B cell (primary cell): Measurements from ENCODE around the gene KLHL22. TPM values are rescaled to one million over a fixed set of nuclear protein-coding genes. Genes with fewer than 3 reads are reported as not detected.
"Not testable (repeated sequence)": the region's sequence is repeated elsewhere in the genome, so short reads cannot be mapped to it uniquely, and the experiment has no call there.

Experiments
- ATAC-seq: fragments of 200-7000 bp; cut with Tn5 transposase; one replicate; pipeline ENCODE4 v1.10.0; 2021; ENCODE audit warnings: low read depth, mild to moderate bottlenecking, moderate number of reproducible peaks, moderate library complexity
- CTCF ChIA-PET: fragments of 350-600 bp; sonication (Branson Sonifier 250); formaldehyde crosslinking; loops from one replicate; lab custom pipeline; 2021; ENCODE audit warnings: antibody characterized with exemption, inconsistent platforms; lab: Charles Lee
- POLR2A ChIA-PET: fragments of 350-600 bp; sonication (Branson Sonifier 250); formaldehyde crosslinking; loops from one replicate; lab custom pipeline; 2021; ENCODE audit warnings: antibody characterized with exemption; lab: Charles Lee
- DNase-seq: peaks from one replicate; pipeline ENCODE4 v3.0.0; 2013
- H2AFZ ChIP-seq: 2 replicates; pipeline ENCODE4 v1.6.1; 2012; ENCODE audit warnings: mild to moderate bottlenecking, low read depth, low read length; ENCODE audit not compliant: insufficient read depth, poor library complexity, severe bottlenecking
- H3K27ac ChIP-seq, 2 donors: 1 replicate in 1 of 2; 2 replicates in 1 of 2; pipeline ENCODE4 v1.5.1; 2012 to 2013; ENCODE audit warnings: low read length in 2 of 2, mild to moderate bottlenecking in 2 of 2, moderate library complexity in 1 of 2
- H3K27me3 ChIP-seq, 4 experiments: fragments of 200-600 bp in 1 of 4; sonication (generic) in 1 of 4; replicated peaks in 1 of 4; 1 replicate in 2 of 4; 2 replicates in 2 of 4; pipeline versions ENCODE4 v1.6.1 to v1.7.0; 2013 to 2016; ENCODE audit warnings: low read length in 3 of 4, mild to moderate bottlenecking in 2 of 4, mixed read lengths in 1 of 4, moderate library complexity in 1 of 4; ENCODE audit not compliant: insufficient read depth in 4 of 4, control insufficient read depth in 3 of 4; ENCODE audit errors: control extremely low read depth in 1 of 4
- H3K36me3 ChIP-seq, 2 experiments: replicated peaks in 1 of 2; 1 replicate in 1 of 2; 2 replicates in 1 of 2; pipeline versions ENCODE4 v1.6.1 to v1.7.1; 2013; ENCODE audit warnings: low read length in 1 of 2; ENCODE audit not compliant: insufficient read depth in 2 of 2, control insufficient read depth in 1 of 2; ENCODE audit errors: control extremely low read depth in 1 of 2, extremely low read depth in 1 of 2
- H3K4me1 ChIP-seq, 2 donors: fragments of 200-600 bp in 1 of 2; sonication (generic) in 1 of 2; 1 replicate in 1 of 2; 2 replicates in 1 of 2; pipeline versions ENCODE4 v1.5.1 to v1.6.1; 2013 to 2017; ENCODE audit warnings: low read length in 2 of 2; ENCODE audit not compliant: control insufficient read depth in 2 of 2, insufficient read depth in 2 of 2
- H3K4me2 ChIP-seq: replicated peaks from 2 replicates; pipeline ENCODE3; 2012; ENCODE audit warnings: mild to moderate bottlenecking, low read depth, low read length; ENCODE audit not compliant: poor library complexity, severe bottlenecking
- H3K4me3 ChIP-seq, 5 experiments: fragments of 200-600 bp in 1 of 5; sonication (generic) in 1 of 5; 1 replicate in 3 of 5; 2 replicates in 2 of 5; pipeline versions ENCODE4 v1.5.1 to v1.7.0; 2011 to 2016; ENCODE audit warnings: low read length in 4 of 5, mild to moderate bottlenecking in 4 of 5, low read depth in 2 of 5, control low read depth in 1 of 5, moderate library complexity in 1 of 5; ENCODE audit not compliant: insufficient read depth in 1 of 5; ENCODE audit errors: control extremely low read depth in 1 of 5, extremely low read depth in 1 of 5
- H3K79me2 ChIP-seq: fragments of 200-600 bp; sonication (generic); one replicate; pipeline ENCODE4 v1.6.0; 2016; ENCODE audit warnings: low read length; ENCODE audit not compliant: control insufficient read depth, insufficient read depth
- H3K9ac ChIP-seq: fragments of 200-600 bp; sonication (generic); 2 replicates; pipeline ENCODE4 v1.6.1; 2017; ENCODE audit warnings: mild to moderate bottlenecking, low read length, moderate library complexity
- H3K9me3 ChIP-seq, 3 donors: one replicate each; pipeline versions ENCODE4 v1.6.1 to v1.7.1; 2013; ENCODE audit warnings: low read length in 2 of 3; ENCODE audit not compliant: control insufficient read depth in 2 of 3, insufficient read depth in 1 of 3; ENCODE audit errors: control extremely low read depth in 1 of 3
- H4K20me1 ChIP-seq: 2 replicates; pipeline ENCODE4 v1.6.0; 2012; ENCODE audit warnings: mild to moderate bottlenecking, low read length; ENCODE audit not compliant: insufficient read depth, control insufficient read depth, poor library complexity, severe bottlenecking
- H3K27ac Mint-ChIP-seq: one replicate; pipeline ENCODE4 v1.8.0; 2021; ENCODE audit warnings: mixed read lengths
- H3K27me3 Mint-ChIP-seq: one replicate; pipeline ENCODE4 v1.8.0; 2021; ENCODE audit warnings: mixed read lengths
- H3K4me1 Mint-ChIP-seq: one replicate; pipeline ENCODE4 v1.8.0; 2021; ENCODE audit warnings: mixed read lengths
- H3K4me3 Mint-ChIP-seq: one replicate; pipeline ENCODE4 v1.8.0; 2021; ENCODE audit warnings: mixed read lengths
- H3K9me3 Mint-ChIP-seq: one replicate; pipeline ENCODE4 v1.8.0; 2022; ENCODE audit warnings: mixed read lengths; ENCODE audit not compliant: insufficient read depth
- EZH2 ChIP-seq: IDR thresholded peaks from 2 replicates; pipeline ENCODE4 v1.6.1; 2012; ENCODE audit warnings: borderline replicate concordance, low read depth, mild to moderate bottlenecking, moderate library complexity, low read length; ENCODE audit not compliant: insufficient read depth, poor library complexity, severe bottlenecking
- WGBS: methylation state at CpG from one replicate; pipeline ENCODE4 v1.1.5; 2013; ENCODE audit warnings: missing lambda C conversion rate; ENCODE audit not compliant: insufficient coverage; 5-methylcytosine and 5-hydroxymethylcytosine counted together
- intact Hi-C: fragments of 100-400 bp; cut with micrococcal nuclease; formaldehyde crosslinking; loops from one replicate; pipeline ENCODE4 v1.10.0; 2022
- polyA plus RNA-seq: library from polyadenylated mRNA; depleted of rRNA; stranded (reverse); fragments of >200 nt; gene quantifications from 2 replicates; pipeline ENCODE4 v1.2.3, GENCODE V29; 2012
- total RNA-seq, 2 donors: library from RNA; stranded (reverse); fragments of 120-200 nt in 1 of 2; gene quantifications; 1 replicate in 1 of 2; 2 replicates in 1 of 2; pipeline versions ENCODE4 v1.2.3 to v1.2.4, GENCODE V29; 2013 to 2022
- TF ChIP-seq, protein P1 (sequence below): fragments of 200-600 bp; IDR thresholded peaks from one replicate; pipeline ENCODE4 v1.8.0; 2022; ENCODE audit warnings: antibody characterized with exemption, mild to moderate bottlenecking

Gene KLHL22
- total and polyA plus RNA-seq, 2 donors (not counting 1 experiment from before 2014, with no cell fraction given), result 37.0 to 45.6 TPM

DNA sequence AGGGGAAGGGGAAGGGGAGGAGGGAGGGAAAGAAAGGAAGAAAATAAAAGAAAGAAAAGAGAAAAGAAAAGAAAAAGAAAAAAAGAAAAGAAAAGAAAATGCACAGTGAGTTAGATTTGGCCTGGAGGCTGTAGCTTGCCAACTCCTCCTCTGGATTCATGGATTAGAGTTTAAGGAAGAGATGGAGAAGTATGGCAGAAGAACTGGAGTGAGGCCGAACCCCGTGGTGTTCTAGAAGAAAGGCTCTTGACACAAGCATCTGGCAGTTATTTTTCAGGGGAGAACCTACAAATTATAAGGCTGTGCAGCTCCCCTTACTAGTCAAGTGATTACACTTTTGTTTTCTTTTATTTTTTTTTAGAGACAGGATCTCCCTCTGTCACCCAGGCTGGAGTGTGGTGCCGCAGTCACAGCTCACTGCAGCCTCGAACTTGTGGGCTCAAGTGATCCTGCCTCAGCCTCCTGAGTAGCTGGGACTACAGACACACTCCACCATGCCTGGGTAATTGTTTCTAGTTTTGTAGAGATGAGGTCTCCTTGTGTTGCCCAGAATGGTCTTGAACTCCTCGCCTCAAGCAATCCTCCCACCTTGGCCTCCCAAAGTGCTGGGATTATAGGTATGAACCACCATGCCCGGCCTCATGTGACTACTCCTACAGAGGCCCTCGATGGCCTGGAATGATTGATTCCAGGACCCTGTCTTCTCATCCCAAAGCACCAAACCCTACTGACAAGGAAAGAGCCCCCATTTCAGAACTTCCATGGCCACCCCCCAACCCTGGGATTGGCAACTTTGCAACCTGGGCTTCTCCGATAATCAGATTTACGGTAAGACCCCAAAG lies 82.2 kb downstream of the KLHL22 start:
- H3K9ac ChIP-seq, result no peak overlapping the region
- no peaks in the 10 kb centered on the region for H3K79me2 ChIP-seq
- no peak overlapping the region for H3K27ac ChIP-seq
- no peak overlapping the region for H2AFZ ChIP-seq
- no peaks in the 10 kb centered on the region for H4K20me1 ChIP-seq
- no peaks in the 10 kb centered on the region for H3K27me3 ChIP-seq
- Mint-ChIP-seq H3K4me1 (peaks cover 3% of the 10 kb centered on the region), H3K9me3 (no peaks in the 10 kb centered on the region), H3K27me3 (no peaks in the 10 kb centered on the region), H3K27ac (no peak overlapping the region), H3K4me3 (no peak overlapping the region)
- DNase-seq (no peak), ATAC-seq (no peak)
- CTCF ChIA-PET, result no interaction called here
- POLR2A ChIA-PET, result no interaction called here
- H3K9me3 ChIP-seq, result no peaks in the 10 kb centered on the region
- no peak overlapping the region for H3K4me2 ChIP-seq
- peaks cover 0 to 3% of the 10 kb centered on the region in 2 donors for H3K4me1 ChIP-seq
- WGBS, result 100% methylated on average over 7 of the region's 9 CpGs
- no peak overlapping the region for H3K4me3 ChIP-seq
- TF ChIP-seq EZH2, result no peak
- TF ChIP-seq, protein P1, sequence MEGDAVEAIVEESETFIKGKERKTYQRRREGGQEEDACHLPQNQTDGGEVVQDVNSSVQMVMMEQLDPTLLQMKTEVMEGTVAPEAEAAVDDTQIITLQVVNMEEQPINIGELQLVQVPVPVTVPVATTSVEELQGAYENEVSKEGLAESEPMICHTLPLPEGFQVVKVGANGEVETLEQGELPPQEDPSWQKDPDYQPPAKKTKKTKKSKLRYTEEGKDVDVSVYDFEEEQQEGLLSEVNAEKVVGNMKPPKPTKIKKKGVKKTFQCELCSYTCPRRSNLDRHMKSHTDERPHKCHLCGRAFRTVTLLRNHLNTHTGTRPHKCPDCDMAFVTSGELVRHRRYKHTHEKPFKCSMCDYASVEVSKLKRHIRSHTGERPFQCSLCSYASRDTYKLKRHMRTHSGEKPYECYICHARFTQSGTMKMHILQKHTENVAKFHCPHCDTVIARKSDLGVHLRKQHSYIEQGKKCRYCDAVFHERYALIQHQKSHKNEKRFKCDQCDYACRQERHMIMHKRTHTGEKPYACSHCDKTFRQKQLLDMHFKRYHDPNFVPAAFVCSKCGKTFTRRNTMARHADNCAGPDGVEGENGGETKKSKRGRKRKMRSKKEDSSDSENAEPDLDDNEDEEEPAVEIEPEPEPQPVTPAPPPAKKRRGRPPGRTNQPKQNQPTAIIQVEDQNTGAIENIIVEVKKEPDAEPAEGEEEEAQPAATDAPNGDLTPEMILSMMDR, result no peak
- no peaks in the 10 kb centered on the region for H3K36me3 ChIP-seq
- intact Hi-C loops, result no loop called here

DNA sequence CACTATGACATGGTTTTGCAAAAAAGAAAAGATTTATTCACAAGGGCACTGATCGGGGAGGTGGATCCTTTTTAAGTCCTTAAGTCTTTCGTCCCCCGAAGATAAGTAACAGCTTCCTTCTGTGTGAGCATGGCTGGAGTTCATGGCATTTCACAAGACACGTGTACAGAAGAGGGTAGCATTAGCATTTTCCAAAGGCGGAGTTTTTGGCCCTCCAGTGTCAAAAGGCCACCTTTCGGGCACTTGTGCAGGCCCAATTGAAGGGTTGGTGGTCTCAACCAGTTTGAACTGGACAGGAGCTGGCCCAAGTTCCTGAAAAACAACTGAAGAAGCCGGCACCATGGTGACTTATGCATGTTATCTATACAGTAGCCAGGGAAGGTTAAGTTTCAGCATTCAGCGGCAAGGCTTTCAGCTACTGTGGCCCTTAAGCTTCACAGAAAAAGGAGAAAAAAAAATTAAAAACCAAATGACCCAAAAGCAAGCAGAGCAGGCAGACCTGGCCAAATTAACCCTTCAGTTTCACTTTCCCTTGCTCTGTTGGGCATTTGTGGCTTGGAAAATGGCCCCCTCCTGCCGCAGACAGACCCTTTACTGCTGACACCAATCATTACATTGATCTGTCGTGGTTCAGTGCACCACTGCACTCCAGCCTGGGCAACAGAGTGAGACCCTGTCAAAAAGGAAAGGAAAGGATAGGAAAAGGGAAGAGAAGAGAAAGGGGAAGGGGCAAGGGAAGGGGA lies 83.0 kb downstream of the KLHL22 start:
- Mint-ChIP-seq H3K27me3 (no peaks in the 10 kb centered on the region), H3K4me3 (no peak overlapping the region), H3K9me3 (no peaks in the 10 kb centered on the region), H3K27ac (no peak overlapping the region), H3K4me1 (no peaks in the 10 kb centered on the region)
- Histone ChIP-seq H3K9me3 (no peaks in the 10 kb centered on the region), H3K27ac (no peak overlapping the region), H3K4me1 (no peaks in the 10 kb centered on the region), H2AFZ (no peak overlapping the region), H3K36me3 (no peaks in the 10 kb centered on the region), H3K27me3 (no peaks in the 10 kb centered on the region), H4K20me1 (no peaks in the 10 kb centered on the region), H3K4me2 (no peak overlapping the region), H3K4me3 (no peak overlapping the region), H3K9ac (no peak overlapping the region), H3K79me2 (no peaks in the 10 kb centered on the region)
- TF ChIP-seq, protein P1, result no peak
- TF ChIP-seq EZH2, result no peak
- DNase-seq, result no peak
- POLR2A ChIA-PET, result no interaction called here
- no peak for ATAC-seq
- WGBS, result 91% methylated on average over 6 of the region's 10 CpGs
- CTCF ChIA-PET, result interaction anchor here (1.5 kb wide), 1 partner anchor 44 kb away, joined by 4 read pairs; no protein-coding TSS in a partner anchor
- intact Hi-C loops, result no loop called here

DNA sequence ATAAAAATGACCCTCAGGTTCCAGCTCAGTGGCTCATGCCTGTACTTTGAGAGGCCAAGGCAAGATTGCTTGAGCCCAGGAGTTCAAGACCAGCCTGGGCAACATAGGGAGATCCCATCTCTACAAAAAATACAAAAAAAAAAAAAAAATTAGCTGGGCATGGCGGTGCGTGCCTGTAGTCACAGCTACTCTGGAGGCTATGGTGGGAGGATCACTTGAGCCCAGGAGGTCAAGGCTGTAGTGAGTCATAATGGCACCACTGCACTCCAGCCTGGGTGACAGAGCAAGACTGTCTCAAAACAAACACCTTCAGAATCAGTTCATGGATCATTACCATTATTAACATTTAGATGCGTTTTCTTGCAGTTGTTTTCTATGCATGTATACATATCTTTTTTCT lies 86.2 kb downstream of the KLHL22 start:
- H4K20me1 ChIP-seq, H3K9me3 Mint-ChIP-seq, ATAC-seq, H3K27me3 ChIP-seq, DNase-seq, H3K4me1 ChIP-seq, H3K4me3 Mint-ChIP-seq, H3K4me3 ChIP-seq, H2AFZ ChIP-seq, H3K9me3 ChIP-seq, H3K9ac ChIP-seq, intact Hi-C loops, H3K79me2 ChIP-seq, H3K27ac ChIP-seq, H3K4me1 Mint-ChIP-seq, H3K27me3 Mint-ChIP-seq, H3K27ac Mint-ChIP-seq, H3K4me2 ChIP-seq: not testable (repeated sequence)
- peaks cover 0 to 17% of the 10 kb centered on the region in 2 experiments for H3K36me3 ChIP-seq
- ChIA-PET CTCF (interaction anchor here (1.5 kb wide), 1 partner anchor 9 kb away, joined by 6 read pairs; no protein-coding TSS in a partner anchor), POLR2A (interaction anchor here (0.7 kb wide), 1 partner anchor 603 kb away, joined by 4 read pairs; no protein-coding TSS in a partner anchor)
- no CpG with 5 or more reads among the region's 3 CpGs for WGBS
